HFF-Myc (cell line): ENCODE data around the gene APOH.

ENCODE experiments used
- DNase-seq: peaks from one replicate; pipeline ENCODE4 v3.0.0-alpha.2; 2011; ENCODE audit warnings: low read depth; ENCODE audit errors: extremely low read depth
- H3K4me3 ChIP-seq: replicated peaks from 2 replicates; pipeline ENCODE4 v1.5.1; 2011; ENCODE audit warnings: low read depth, mild to moderate bottlenecking, control low read depth, low read length
- CTCF ChIP-seq: IDR thresholded peaks from 2 replicates; pipeline ENCODE4 v1.5.1; 2012; ENCODE audit warnings: mild to moderate bottlenecking, low read depth, low read length, control low read depth; ENCODE audit errors: missing control alignments

APOH gene

GRCh38 chr17:66235377-66235994 is 6.3 kb upstream of the APOH start:
- no peak for TF ChIP-seq CTCF

DNA sequence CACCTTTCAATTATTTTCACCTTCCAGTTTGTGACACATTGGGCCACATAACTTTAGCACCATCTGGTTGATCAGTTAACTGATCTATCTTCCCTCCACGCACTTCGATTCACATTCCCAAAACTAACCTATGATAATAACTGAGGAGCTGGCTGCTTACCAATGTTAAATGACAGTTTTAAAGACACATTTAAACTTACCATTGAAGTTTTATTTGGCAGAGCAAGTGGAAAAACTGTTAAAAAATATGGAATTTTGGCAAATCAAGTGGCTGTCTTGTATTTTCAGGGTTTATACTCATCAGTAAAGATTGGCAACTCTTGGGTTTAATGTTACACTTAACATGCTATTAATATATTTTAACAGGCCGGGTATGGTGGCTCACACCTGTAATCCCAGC is 5.4 kb upstream of the APOH start:
- TF ChIP-seq CTCF: no peak
- DNase-seq: no peak
- no peak overlapping the region for H3K4me3 ChIP-seq

More at GRCh38 chr17:66235377-66235994, 6.3 kb upstream of the APOH start:
- no peak for DNase-seq
- no peak overlapping the region for H3K4me3 ChIP-seq

GRCh38 chr17:66233023-66233753 is 4.0 kb upstream of the APOH start:
- no peak for DNase-seq
- no peak overlapping the region for H3K4me3 ChIP-seq
- TF ChIP-seq CTCF: no peak

DNA sequence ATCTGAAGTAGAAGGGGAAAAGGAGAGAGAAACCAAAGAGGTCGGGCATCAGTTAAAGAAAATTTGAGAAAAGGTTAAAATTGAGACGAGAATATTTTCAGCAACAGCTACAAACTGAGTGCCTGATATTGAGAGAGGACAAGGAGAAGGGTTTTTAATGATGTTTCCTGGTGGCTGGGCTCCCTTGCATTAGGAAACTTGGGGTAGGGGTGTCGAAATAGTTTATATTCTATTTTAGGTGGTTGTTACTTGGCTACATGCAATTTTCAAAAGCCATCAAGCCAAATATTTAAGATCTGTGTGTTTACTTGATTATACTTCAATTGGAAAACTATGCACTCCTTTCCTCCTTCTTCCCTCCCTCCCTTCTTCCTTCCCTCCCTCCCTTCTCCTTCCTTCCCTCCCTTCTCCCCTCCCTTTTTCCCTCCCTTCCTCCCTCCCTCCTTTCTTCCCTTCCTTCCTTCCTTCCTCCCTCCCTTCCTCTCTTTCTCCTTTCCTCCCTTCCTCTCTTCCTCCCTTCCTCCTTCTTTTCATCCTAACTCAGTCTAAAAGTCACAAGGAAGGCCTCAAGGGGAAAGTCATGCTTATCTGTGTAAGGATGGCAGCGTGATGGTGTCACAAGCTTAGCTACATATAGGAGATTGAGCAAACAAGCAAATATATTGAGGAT is 1.8 kb upstream of the APOH start:
- H3K4me3 ChIP-seq: no peak overlapping the region
- DNase-seq: no peak
- TF ChIP-seq CTCF: no peak

- no peak overlapping the region for H3K4me3 ChIP-seq
- no peak for TF ChIP-seq CTCF
- no peak for DNase-seq
Observed at GRCh38 chr17:66229783-66230538, 746 bp upstream of the APOH start.

DNA sequence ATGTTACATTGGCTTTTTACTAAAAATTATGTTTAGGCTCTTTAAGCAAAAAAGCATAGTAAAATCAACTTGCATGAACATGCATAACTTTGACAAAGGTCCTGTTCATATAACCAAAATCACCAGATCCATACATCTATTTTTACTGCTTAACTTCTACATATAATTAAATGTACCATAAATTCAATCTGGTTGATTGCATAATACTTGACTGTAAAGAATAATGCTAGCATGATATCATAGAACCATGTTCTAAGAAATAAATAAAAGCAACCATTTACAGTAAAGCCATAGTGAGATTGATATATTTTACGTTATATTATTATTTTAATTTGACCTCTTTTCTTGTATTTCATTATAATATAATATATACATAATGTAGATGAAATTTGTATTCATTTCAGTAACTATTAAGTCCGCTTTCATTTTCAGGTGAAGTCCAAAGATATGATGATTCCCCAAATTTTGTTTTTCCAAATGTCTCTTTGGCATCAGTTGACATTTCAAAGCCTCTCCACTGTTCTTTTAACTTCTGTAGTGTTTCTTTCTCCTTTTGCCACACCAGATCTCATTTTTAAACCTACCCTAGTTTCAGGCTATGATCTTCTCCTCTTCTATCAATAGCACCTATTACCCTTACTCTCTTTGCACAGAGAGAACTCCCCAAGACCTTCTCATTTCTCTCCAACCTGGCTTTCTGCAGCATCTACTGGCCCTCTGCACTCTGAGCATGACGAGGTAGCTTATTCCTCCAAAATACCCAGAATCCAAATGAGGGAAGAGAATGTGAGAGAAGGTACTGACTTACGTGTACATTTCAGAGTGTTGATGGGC is 1.8 kb downstream of the APOH start:
- no peak overlapping the region for H3K4me3 ChIP-seq
- no peak for DNase-seq
- no peak for TF ChIP-seq CTCF
